Inflammatory macrophage (primary cell): ENCODE measurements around the gene CXorf49B.
"Not testable (repeated sequence)": the region's sequence is repeated elsewhere in the genome, so short reads cannot be mapped to it uniquely, and the experiment has no call there.

ENCODE experiments used
- DNase-seq, 2 donors: peaks; one replicate each; pipeline ENCODE4 v3.0.0-alpha.2; 2020 to 2022
- total RNA-seq, 18 experiments: gene quantifications; one replicate each; lab custom pipeline; 2026; ENCODE audit warnings: mixed read lengths in 6 of 18, inconsistent platforms in 2 of 18; lab: John Stamatoyannopoulos, UW

The CXorf49B gene
- 0 reads per million in 18 experiments for total RNA-seq

GRCh38 chrX:71763049-71763448 lies at the start of gene CXorf49B:
Gene CXorf49B, plus strand, starts transcription at chrX:71763349. Its CDS starts 75 bp downstream, at chrX:71763424.
- DNase-seq = not testable (repeated sequence)

DNA sequence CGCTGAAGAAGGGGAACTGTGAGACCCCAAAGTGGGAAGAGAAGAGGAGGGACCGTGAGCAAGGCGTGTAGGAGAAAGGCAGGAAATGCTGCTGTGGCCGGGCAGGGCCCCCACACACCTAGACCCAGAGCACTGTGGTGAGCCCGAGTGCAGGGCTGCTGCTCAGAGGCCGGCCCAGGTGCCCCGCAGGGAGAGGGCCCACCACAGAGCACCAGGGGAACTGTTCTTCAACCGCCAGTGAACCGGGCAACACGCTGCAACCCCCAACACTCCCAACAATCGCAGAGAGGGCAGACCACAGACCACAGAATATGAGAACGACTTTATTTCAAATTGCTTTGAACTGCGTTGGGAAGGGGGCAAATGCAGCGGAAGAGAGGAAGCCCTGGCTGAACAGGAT lies 49.1 kb upstream of the CXorf49B start:
- DNase-seq = not testable (repeated sequence)

- DNase-seq = not testable (repeated sequence)
These were observed 47.6 kb upstream of the CXorf49B start for GRCh38 chrX:71715551-71715950.

DNA sequence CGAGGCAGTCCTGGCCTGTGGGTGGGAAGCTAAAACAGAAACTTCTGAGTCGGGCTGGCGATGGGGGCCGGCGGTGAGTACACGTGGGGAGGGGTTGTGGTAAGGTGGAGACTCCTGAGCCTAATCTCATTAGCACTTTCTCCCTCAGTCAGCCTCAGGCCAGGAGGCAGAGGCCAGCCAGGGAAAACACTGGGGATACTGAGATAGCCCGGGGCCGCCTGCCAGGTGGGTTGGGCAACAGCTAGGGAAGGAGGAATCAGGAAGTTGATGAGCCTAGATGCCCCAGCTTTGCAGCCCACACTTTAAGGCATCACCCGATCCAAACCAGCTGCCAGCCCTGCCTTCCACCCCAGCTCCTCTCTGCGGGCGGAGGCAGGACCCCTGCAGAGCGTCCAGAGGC lies 46.8 kb upstream of the CXorf49B start:
- DNase-seq = not testable (repeated sequence)

GRCh38 chrX:71718185-71718584 lies 45.0 kb upstream of the CXorf49B start, which contains the start of gene CXorf49:
Gene CXorf49, minus strand, starts transcription at chrX:71718285. Its CDS starts 134 bp downstream, at chrX:71718151.
- not testable (repeated sequence) for DNase-seq

GRCh38 chrX:71719195-71719594 lies 44.0 kb upstream of the CXorf49B start:
- DNase-seq = not testable (repeated sequence)

DNA sequence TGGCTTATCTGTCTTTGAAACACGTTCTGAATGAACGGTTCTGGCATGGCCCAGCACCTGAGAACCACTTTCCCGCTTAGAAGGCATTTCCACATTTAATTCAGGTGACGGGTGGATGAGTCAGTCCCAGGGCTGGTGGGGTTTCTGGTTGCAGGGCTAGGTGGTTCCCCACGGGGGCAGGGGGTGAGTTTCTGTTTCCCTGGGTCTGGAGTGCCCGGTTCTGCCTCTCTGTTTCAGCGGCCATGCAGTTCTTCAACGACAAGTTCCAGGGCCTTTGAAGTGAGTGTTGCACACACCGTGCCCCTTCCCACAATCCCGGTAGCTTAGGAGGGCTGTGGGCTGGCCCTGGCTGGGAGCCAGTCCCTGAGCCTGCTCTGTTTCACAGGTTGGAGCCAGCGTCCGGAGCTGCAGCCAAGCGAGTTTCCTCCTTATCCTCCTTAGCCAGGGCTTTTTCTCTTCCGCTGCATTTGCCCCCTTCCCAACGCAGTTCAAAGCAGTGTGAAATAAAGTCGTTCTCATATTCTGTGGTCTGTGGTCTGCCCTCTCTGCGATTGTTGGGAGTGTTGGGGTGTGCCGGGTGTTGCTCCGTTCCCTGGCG lies 42.8 kb upstream of the CXorf49B start:
- DNase-seq = not testable (repeated sequence)

DNA sequence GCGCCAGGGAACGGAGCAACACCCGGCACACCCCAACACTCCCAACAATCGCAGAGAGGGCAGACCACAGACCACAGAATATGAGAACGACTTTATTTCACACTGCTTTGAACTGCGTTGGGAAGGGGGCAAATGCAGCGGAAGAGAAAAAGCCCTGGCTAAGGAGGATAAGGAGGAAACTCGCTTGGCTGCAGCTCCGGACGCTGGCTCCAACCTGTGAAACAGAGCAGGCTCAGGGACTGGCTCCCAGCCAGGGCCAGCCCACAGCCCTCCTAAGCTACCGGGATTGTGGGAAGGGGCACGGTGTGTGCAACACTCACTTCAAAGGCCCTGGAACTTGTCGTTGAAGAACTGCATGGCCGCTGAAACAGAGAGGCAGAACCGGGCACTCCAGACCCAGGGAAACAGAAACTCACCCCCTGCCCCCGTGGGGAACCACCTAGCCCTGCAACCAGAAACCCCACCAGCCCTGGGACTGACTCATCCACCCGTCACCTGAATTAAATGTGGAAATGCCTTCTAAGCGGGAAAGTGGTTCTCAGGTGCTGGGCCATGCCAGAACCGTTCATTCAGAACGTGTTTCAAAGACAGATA lies 2.4 kb upstream of the CXorf49B start:
- DNase-seq = not testable (repeated sequence)

GRCh38 chrX:71764832-71765231 lies 1.7 kb downstream of the CXorf49B start:
- DNase-seq = not testable (repeated sequence)

- not testable (repeated sequence) for DNase-seq
These were observed 2.5 kb downstream of the CXorf49B start for GRCh38 chrX:71765613-71766012.

GRCh38 chrX:71767134-71767533 lies 4.0 kb downstream of the CXorf49B start:
- not testable (repeated sequence) for DNase-seq

DNA sequence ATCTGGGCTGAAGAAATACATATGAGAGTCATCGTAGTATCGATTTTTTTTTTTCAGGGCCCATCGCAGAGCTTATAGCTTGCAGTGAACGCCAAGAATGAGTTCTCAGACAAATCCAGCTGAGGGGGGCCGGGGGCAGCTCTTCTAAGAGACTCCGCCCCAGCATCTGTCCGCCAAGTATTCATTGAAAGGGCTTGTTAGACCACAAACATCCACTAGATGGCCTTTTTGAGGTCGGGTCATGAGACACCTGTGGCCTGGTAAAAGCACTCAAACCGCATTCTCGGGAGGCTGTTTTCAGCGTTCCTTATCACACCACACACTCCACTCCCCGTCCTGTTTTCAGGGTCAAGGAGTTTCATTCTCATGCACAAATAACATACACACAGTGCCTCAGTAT lies 15.2 kb downstream of the CXorf49B start:
- DNase-seq = not testable (repeated sequence)

DNA sequence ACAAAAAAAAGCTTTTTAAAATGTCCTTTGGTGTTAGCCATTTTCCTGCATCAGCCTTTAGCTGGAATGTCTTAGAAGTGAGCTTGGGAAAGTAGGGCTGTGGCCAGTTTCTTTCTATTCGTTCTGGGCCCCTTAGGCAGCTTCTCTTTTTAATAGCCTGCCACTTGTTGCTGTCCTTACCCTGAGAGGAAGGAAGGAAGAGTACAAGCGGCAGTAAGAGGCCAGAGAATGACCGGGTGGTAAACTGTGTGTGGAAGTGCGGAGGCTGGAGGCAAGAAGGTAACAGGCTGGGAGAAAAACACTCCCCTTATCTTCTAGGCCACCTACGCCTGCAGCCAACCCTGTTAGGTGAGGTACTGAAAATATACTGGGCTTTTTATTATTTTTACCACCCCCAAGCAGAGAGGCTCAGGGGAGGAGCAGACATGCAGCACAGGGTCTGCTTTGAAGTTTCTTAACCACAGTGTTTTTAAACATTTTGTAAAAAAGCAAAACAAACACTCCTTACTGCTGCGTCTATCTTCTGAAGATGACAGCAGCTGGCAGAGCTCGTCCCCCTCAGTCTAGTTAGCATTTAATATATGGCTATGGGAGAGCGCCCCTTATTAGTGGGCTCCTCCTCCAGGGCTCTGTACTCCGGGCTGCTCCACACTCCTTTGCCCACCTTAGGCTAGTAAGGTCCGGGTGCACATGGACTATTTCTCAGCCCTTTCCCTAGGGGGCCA lies 19.2 kb downstream of the CXorf49B start:
- not testable (repeated sequence) for DNase-seq

DNA sequence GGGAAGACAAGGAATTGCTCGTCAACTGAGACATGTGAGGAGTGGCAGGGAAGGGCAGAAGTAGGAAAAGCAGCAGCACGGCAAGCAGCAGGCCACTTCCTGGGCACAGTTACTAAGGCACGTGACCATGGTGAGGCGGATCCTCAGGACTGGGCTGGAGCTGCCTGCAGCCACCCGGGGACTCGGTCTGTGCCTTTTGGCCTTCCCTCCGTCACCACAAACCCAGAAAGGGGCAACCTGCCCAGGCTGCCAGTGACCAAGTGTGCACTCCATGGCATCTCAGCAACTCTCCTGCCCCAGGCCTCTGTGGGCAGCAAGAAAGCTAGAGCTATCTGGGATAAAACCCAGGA lies 19.8 kb downstream of the CXorf49B start:
- not testable (repeated sequence) for DNase-seq

DNA sequence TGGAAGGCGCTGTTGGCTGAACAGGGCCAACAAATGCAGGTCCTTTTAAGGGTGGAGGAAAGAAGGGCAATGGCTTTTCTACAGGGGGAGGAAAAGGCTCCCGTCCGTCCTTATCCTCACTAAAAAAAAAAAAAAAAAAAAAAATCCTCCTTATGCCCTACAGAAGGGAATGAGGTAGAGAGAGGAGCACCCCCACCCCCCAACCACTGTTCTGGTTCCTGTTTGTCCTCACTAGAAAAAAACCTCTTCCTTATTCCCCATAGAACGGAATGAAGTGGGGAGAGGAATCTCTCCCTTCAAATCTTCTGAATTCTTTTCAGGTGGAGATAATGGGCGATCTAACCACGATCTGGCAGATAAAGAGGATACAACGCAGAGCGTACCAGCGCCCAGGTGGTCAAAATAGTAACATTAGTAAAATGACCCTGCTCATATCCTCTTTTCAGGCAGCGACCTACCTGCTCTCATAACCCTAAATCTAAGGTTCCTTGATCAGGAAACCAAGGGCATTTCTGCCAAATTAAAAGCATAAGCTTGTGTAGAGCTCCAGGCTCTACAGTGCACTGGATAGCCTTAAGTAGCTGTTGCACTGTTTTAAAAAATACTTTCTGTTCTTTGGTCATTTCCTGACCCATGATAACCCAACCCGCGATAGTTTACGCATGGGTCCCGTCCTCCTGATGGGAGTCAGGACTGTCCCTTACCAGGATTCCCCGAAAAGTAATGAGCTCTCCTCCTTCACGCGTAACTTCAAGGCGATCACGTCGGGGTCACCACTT lies 20.6 kb downstream of the CXorf49B start:
- DNase-seq = not testable (repeated sequence)

DNA sequence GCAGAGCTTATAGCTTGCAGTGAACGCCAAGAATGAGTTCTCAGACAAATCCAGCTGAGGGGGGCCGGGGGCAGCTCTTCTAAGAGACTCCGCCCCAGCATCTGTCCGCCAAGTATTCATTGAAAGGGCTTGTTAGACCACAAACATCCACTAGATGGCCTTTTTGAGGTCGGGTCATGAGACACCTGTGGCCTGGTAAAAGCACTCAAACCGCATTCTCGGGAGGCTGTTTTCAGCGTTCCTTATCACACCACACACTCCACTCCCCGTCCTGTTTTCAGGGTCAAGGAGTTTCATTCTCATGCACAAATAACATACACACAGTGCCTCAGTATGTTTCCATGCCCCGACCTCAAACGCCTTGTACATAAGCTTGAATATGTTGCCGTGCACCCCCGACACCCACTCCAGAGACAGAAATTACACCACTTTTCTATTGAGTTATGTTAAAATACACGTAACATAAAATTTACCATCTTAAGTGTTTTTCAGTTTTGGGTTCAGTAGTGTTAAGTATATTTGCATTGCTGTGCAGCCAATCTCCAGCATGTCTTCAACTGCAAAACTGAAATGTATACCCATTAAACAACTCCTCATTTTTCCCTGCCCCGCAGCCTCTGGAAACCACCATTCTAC lies 21.3 kb downstream of the CXorf49B start:
- not testable (repeated sequence) for DNase-seq

DNA sequence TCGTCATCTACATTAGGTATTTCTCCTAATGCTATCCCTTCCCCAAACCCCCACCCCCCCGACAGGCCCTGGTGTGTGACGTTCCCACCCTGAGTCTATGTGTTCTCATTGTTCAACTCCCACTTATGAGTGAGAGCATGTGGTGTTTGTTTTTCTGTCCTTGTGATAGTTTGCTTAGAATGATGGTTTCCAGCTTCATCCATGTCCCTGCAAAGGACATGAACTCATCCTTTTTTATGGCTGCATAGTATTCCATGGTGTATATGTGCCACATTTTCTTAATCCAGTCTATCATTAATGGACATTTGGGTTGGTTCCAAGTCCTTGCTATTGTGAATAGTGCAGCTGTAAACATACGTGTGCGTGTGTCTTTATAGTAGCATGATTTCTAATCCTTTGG lies 43.3 kb downstream of the CXorf49B start:
- DNase-seq = not testable (repeated sequence)

DNA sequence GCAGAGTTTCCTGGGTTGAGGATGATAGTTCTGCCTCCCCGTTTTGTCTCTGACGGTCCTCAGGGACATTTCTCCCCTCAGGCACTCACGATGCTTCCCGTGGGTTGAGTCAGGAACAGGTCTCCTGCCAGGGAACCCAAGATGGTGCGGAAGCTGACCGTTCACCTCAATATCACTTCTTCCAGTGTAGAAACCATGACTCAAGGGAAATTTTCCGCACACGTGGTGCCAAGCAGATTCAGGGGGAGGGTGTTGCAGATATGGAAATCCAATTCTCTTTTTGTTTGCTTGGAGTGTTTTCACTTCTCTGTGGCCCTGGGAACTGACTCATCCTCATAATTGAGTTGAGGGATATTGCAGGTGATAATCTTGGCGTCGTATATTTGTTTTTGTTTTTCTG lies 46.7 kb downstream of the CXorf49B start:
- DNase-seq = no peak

DNA sequence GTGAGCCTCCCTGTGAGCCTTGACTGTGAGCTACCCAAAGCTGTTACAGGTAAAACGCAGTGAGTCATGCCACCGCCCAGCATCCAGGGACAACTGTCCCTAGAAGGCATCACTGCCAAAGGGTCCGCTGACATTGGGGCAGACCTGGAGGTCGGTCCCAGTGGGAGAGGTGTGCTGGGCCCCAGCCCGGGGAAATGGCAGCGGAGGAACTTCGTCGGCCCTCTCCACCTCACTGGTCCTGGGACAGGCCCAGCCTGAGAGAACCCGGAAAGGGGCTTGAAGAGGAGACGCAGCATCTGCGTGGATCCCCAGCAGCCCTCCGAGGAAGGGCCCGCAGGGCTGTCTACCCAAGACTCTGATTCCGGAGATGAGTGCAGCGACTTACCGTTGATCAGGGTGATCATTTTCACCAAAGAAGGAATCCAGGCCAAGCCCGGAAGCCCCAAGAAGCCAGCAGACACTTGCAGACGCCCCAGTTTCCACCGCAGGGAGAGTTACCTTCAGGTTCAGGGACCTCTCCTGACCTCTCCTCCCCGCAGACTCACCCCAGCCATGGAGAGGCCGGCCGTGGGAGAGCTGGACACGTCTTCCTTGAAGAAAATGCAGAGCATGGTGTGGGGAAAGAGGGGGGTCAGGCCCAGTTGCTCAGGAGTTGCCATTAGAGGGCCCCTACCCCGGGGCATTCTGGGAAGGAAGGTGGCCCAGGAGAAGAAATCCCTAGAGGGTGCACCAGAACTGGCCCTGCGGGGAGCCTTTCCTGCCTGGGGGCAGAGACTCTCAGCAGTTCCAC lies 51.2 kb downstream of the CXorf49B start:
- no peak for DNase-seq

DNA sequence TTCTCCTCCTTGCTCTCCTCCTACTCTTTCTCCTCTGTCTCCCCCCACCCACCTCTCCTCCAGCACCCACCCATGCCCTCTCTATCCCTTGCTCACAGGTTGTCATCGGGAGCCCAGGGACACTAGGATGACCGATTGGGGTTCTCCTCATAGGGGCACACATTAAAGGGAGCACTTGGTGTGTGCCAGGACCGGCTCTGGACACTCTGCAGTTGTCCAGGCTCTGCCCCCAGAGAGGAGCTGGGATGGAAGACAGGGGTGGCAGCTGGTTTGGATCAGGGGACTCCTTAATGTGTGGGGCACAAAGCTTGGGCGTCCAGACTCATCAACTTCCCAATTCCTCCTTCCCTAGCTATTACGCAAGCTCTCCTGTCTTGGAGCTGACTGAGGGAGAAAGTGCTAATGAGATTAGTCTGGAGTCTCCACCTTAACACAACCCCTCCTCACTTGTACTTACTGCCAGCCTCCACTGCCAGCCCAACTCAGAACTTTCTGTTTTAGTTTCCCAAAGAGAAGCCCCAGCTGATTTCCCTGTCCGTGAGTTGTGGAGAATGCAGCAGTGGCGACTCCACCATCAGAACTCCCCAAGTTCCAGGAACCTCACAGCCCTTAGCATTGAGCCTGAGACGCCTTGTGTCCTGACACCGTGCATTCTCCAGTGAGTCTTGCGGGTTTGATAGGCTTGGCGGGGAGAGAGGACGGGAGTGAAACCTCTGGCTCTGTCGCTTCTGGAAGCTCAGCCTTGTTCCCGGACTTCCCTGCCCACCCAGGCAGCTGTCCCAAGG lies 52.2 kb downstream of the CXorf49B start:
- DNase-seq = no peak

DNA sequence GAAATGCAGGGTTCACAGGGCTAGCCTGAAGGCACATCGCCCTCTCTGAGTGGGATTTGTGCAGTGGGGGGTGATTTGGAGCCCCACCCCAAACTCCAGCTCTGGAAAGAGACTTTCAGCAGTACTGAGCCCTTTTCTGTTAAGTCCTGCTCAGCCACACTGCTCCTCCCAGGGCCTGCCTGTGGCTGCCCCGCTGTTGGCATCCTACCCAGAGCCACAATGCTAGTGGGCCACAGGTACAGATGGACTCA lies 52.7 kb downstream of the CXorf49B start:
- DNase-seq = no peak
